HG02870 (cell line): Measurements from ENCODE around the gene LAMA2.

Source experiments
- ATAC-seq: cut with Tn5 transposase; IDR thresholded peaks from one replicate; pipeline ENCODE4 v1.9.1; 2021; ENCODE audit warnings: mild to moderate bottlenecking, moderate library complexity; ENCODE audit not compliant: unreplicated experiment

The LAMA2 gene

GRCh38 chr6:129292836-129293235 is 409.9 kb downstream of the LAMA2 start:
- ATAC-seq, result no peak

- ATAC-seq, result no peak
Measured at GRCh38 chr6:129297592-129297991, 414.7 kb downstream of the LAMA2 start.

GRCh38 chr6:129302671-129303070 is 419.7 kb downstream of the LAMA2 start:
- no peak for ATAC-seq

- ATAC-seq, result no peak
Measured at GRCh38 chr6:129306826-129307225, 423.9 kb downstream of the LAMA2 start.

- no peak for ATAC-seq
Measured at GRCh38 chr6:129307845-129308244, 424.9 kb downstream of the LAMA2 start.

GRCh38 chr6:129309154-129309553 is 426.2 kb downstream of the LAMA2 start:
- ATAC-seq, result no peak

GRCh38 chr6:129312880-129313279 is 429.9 kb downstream of the LAMA2 start:
- ATAC-seq, result no peak

GRCh38 chr6:129314575-129314974 is 431.6 kb downstream of the LAMA2 start:
- ATAC-seq, result no peak

- no peak for ATAC-seq
Measured at GRCh38 chr6:129317931-129318820, 435.2 kb downstream of the LAMA2 start.

GRCh38 chr6:129320892-129321291 is 438.0 kb downstream of the LAMA2 start:
- ATAC-seq, result no peak

- no peak for ATAC-seq
Measured at GRCh38 chr6:129321303-129321702, 438.4 kb downstream of the LAMA2 start.

- no peak for ATAC-seq
Measured at GRCh38 chr6:129324345-129324744, 441.4 kb downstream of the LAMA2 start.

- ATAC-seq, result no peak
Measured at GRCh38 chr6:129329678-129330077, 446.7 kb downstream of the LAMA2 start.

- ATAC-seq, result no peak
Measured at GRCh38 chr6:129331450-129332138, 448.7 kb downstream of the LAMA2 start.

GRCh38 chr6:129335792-129336191 is 452.9 kb downstream of the LAMA2 start:
- no peak for ATAC-seq

- no peak for ATAC-seq
Measured at GRCh38 chr6:129338683-129339082, 455.7 kb downstream of the LAMA2 start.

GRCh38 chr6:129340983-129341382 is 458.0 kb downstream of the LAMA2 start:
- no peak for ATAC-seq

GRCh38 chr6:129342243-129342642 is 459.3 kb downstream of the LAMA2 start:
- ATAC-seq, result no peak

- ATAC-seq, result no peak
Measured at GRCh38 chr6:129342796-129343195, 459.9 kb downstream of the LAMA2 start.

- ATAC-seq, result no peak
Measured at GRCh38 chr6:129344379-129344778, 461.4 kb downstream of the LAMA2 start.

- ATAC-seq, result no peak
Measured at GRCh38 chr6:129345890-129346289, 463.0 kb downstream of the LAMA2 start.

GRCh38 chr6:129346964-129347363 is 464.0 kb downstream of the LAMA2 start:
- ATAC-seq, result no peak
